Right lobe of liver (tissue), 6 donors: Measurements from ENCODE around the gene RCN2. TPM values are rescaled to one million over a fixed set of nuclear protein-coding genes. Genes with fewer than 3 reads are reported as not detected.
A peak's percentile ranks its signal among the peaks of the same experiment; 100 is the strongest.

Experiments
- ATAC-seq, 4 donors: fragments of 200-7000 bp; cut with Tn5 transposase; one replicate each; pipeline ENCODE4 v1.9.1; 2020; ENCODE audit warnings: mild to moderate bottlenecking in 4 of 4, moderate library complexity in 4 of 4
- DNase-seq, 3 donors: peaks; one replicate each; pipeline ENCODE4 v3.0.0-alpha.2; 2020
- H3K27ac ChIP-seq, 3 donors: fragments of 200-600 bp; one replicate each; pipeline ENCODE4 v1.8.0; 2022
- H3K27me3 ChIP-seq, 2 donors: fragments of 200-600 bp; one replicate each; pipeline ENCODE4 v1.8.0; 2022
- H3K36me3 ChIP-seq, 4 donors: fragments of 200-600 bp; sonication (generic) in 1 of 4; one replicate each; pipeline versions ENCODE4 v1.5.1 to v1.8.0; 2017 to 2022; ENCODE audit warnings: control low read depth in 1 of 4
- H3K4me1 ChIP-seq, 4 donors: fragments of 200-600 bp; sonication (generic) in 1 of 4; one replicate each; pipeline versions ENCODE4 v1.5.1 to v1.8.0; 2017 to 2022; ENCODE audit warnings: control low read depth in 1 of 4
- H3K4me3 ChIP-seq, 3 donors: fragments of 200-600 bp; one replicate each; pipeline ENCODE4 v1.8.0; 2022
- H3K9me3 ChIP-seq, 4 donors: fragments of 200-600 bp; sonication (generic) in 1 of 4; one replicate each; pipeline versions ENCODE4 v1.5.1 to v1.8.0; 2017 to 2022; ENCODE audit warnings: control low read depth in 1 of 4
- CTCF ChIP-seq, 4 donors: fragments of 200-600 bp in 3 of 4; fragments of 450-650 bp in 1 of 4; IDR thresholded peaks; one replicate each; pipeline versions ENCODE4 v1.5.1 to v1.8.0; 2016 to 2022; ENCODE audit warnings: antibody characterized with exemption in 4 of 4, mild to moderate bottlenecking in 2 of 4
- POLR2A ChIP-seq: fragments of 450-650 bp; IDR thresholded peaks from one replicate; pipeline ENCODE4 v1.6.1; 2017; ENCODE audit warnings: antibody characterized with exemption, mild to moderate bottlenecking
- WGBS: methylation state at CpG from one replicate; pipeline ENCODE4 v1.1.6; 2018; ENCODE audit warnings: low coverage, low lambda C conversion rate; ENCODE audit not compliant: insufficient coverage; ENCODE audit errors: missing lambda C conversion rate; 5-methylcytosine and 5-hydroxymethylcytosine counted together
- intact Hi-C, 2 donors: fragments of 100-400 bp; cut with DNase I; formaldehyde crosslinking; loops; one replicate each; pipeline versions ENCODE4 v1.11.2 to v1.14.1; 2022
- total RNA-seq, 6 experiments: library from RNA; depleted of rRNA in 2 of 6; stranded (reverse); fragments of >200 nt in 2 of 6; fragmentation: NEBNext Ultra II Directional in 3 of 6; extraction: Animal tissue kit (Norgen Biotek cat#: 25700) in 3 of 6; gene quantifications; one replicate each; pipeline versions ENCODE4 v1.1.0 to v1.2.4, GENCODE V29; 2016 to 2023
- donor health status: DM: no; HTN: yes; CAD: no.
- donor health status: DM: no; HTN: no; CAD: no.
- donor health status: DM: no; HTN: no; CAD: no.
- donor health status: DM: no; HTN: yes; CAD: no.
- donor health status: DM: no; HTN: yes; CAD: no.

RCN2 gene
- total RNA-seq, 6 experiments from 2014 or later = 5.6 to 17.6 (median 11.8) TPM

GRCh38 chr15:76973906-76974305 lies 42.4 kb downstream of the RCN2 start:
- no peak overlapping the region for H3K27ac ChIP-seq
- DNase-seq = no peak
- H3K9me3 ChIP-seq = no peaks in the 10 kb centered on the region
- no peaks in the 10 kb centered on the region for H3K27me3 ChIP-seq
- no peaks in the 10 kb centered on the region for H3K4me1 ChIP-seq
- intact Hi-C loops = no loop called here
- no peaks in the 10 kb centered on the region for H3K36me3 ChIP-seq
- H3K4me3 ChIP-seq = no peak overlapping the region
- no peak for TF ChIP-seq CTCF (IDR thresholded peaks at IDR 0.05)
- TF ChIP-seq POLR2A = no peak
- 85% methylated on average over 2 of the region's 2 CpGs for WGBS
- no peak for ATAC-seq

- ATAC-seq (no peak), DNase-seq (no peak)
- no CpG with 5 or more reads among the region's 4 CpGs for WGBS
- intact Hi-C loops = no loop called here
- Histone ChIP-seq H3K27ac (no peak overlapping the region), H3K27me3 (no peaks in the 10 kb centered on the region), H3K9me3 (no peaks in the 10 kb centered on the region), H3K36me3 (no peaks in the 10 kb centered on the region), H3K4me1 (no peaks in the 10 kb centered on the region), H3K4me3 (no peak overlapping the region)
- TF ChIP-seq POLR2A (no peak), CTCF (IDR thresholded peaks at IDR 0.05) (no peak)
Measured at GRCh38 chr15:76974456-76975036, 43.0 kb downstream of the RCN2 start.

GRCh38 chr15:76976141-76976540 lies 44.6 kb downstream of the RCN2 start:
- WGBS = 71% methylated on average over 1 of the region's 1 CpG

GRCh38 chr15:76976572-76977270 lies 45.2 kb downstream of the RCN2 start:
- Histone ChIP-seq H3K9me3 (no peaks in the 10 kb centered on the region), H3K4me1 (no peaks in the 10 kb centered on the region), H3K27me3 (no peaks in the 10 kb centered on the region), H3K4me3 (no peak overlapping the region), H3K27ac (no peak overlapping the region), H3K36me3 (no peaks in the 10 kb centered on the region)
- 74% methylated on average over 5 of the region's 5 CpGs for WGBS
- ATAC-seq = peak in 1 of 4 donors; percentile 12
- intact Hi-C loops = no loop called here
- TF ChIP-seq CTCF (IDR thresholded peaks at IDR 0.05) = no peak
- TF ChIP-seq POLR2A = no peak
- DNase-seq = no peak

More at GRCh38 chr15:76976141-76976540, 44.6 kb downstream of the RCN2 start:
- DNase-seq (no peak), ATAC-seq (no peak)
- Histone ChIP-seq H3K36me3 (no peaks in the 10 kb centered on the region), H3K9me3 (no peaks in the 10 kb centered on the region), H3K27me3 (no peaks in the 10 kb centered on the region), H3K4me1 (no peaks in the 10 kb centered on the region), H3K27ac (no peak overlapping the region), H3K4me3 (no peak overlapping the region)
- intact Hi-C loops = no loop called here
- TF ChIP-seq POLR2A = no peak
- TF ChIP-seq CTCF (IDR thresholded peaks at IDR 0.05) = no peak
